Body of pancreas (tissue), 4 donors: ENCODE measurements around the gene NMRAL1.

Experiments
- CTCF ChIP-seq, 7 experiments: fragments of 450-650 bp in 4 of 7; fragments of 200-600 bp in 3 of 7; sonication (generic) in 3 of 7; IDR thresholded peaks; one replicate each; pipeline ENCODE4 v1.5.1; 2016 to 2019; ENCODE audit warnings: antibody characterized with exemption in 7 of 7
- POLR2A ChIP-seq, 3 donors: fragments of 450-650 bp; IDR thresholded peaks; one replicate each; pipeline ENCODE4 v1.6.1; 2016; ENCODE audit warnings: antibody characterized with exemption in 3 of 3, mild to moderate bottlenecking in 2 of 3

DNA sequence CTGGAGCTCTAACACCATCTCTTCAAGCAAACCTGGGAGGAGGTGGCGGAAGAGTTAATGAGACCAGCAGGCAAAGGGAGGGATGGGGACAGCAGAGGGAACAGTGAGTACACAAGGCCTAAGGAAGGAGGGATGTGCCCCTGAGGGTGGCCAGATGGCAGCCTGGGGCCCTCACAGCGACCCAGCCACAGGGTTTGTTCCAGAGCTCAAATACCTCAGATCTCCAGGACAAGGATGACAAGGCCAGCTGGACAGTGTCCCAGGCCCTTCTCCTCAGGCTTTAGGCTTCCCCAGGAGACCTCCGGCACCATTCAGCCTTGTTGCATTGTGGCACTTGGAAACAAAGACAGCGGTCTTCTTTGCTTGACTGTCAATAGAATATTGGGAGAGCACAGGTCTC, 49.3 kb upstream of the NMRAL1 start:
- TF ChIP-seq CTCF (IDR thresholded peaks at IDR 0.05): no peak
- no peak for TF ChIP-seq POLR2A (IDR thresholded peaks at IDR 0.05)
